NK-92 (cell line): ENCODE data around the gene URM1.

Experiments used
- DNase-seq: peaks from one replicate; lab custom pipeline; 2025; ENCODE audit not compliant: unreplicated experiment; lab: John Stamatoyannopoulos, UW

URM1 gene

GRCh38 chr9:128424268-128424780, 53.1 kb downstream of the URM1 start:
- DNase-seq = no peak

GRCh38 chr9:128428644-128429512, 57.7 kb downstream of the URM1 start:
- no peak for DNase-seq

- DNase-seq = no peak
Observed at GRCh38 chr9:128429513-128430086, 58.4 kb downstream of the URM1 start.

GRCh38 chr9:128431207-128431606, 60.0 kb downstream of the URM1 start:
- DNase-seq = no peak

GRCh38 chr9:128434340-128434739, 63.2 kb downstream of the URM1 start:
- no peak for DNase-seq

GRCh38 chr9:128435611-128436010, 64.4 kb downstream of the URM1 start:
- no peak for DNase-seq

- DNase-seq = no peak
Observed at GRCh38 chr9:128438343-128439109, 67.4 kb downstream of the URM1 start.

- no peak for DNase-seq
Observed at GRCh38 chr9:128439273-128439672, 68.1 kb downstream of the URM1 start.
